ENCODE results near the gene RAB36. TPM values are rescaled to one million over a fixed set of nuclear protein-coding genes. Genes with fewer than 3 reads are reported as not detected.

RAB36 gene
- polyA plus RNA-seq, 3 donors = 0.37 to 0.78 (median 0.49) TPM

GRCh38 chr22:23113847-23114720 is 31.2 kb upstream of the RAB36 start:
- no peak overlapping the region for H3K4me3 Mint-ChIP-seq
- H3K36me3 ChIP-seq (replicated peaks in 1 of 2; ENCODE audit: control insufficient read depth in 1 of 2, insufficient read depth in 2 of 2, low read length in 2 of 2) = no peaks in the 10 kb centered on the region
- no peaks in the 10 kb centered on the region for H3K79me2 ChIP-seq (ENCODE audit: insufficient read depth, low read length)
- intact Hi-C loops (cut with micrococcal nuclease) = no loop called here
- H3K4me2 ChIP-seq (replicated peaks; ENCODE audit: extremely low read depth, low read length, poor library complexity, severe bottlenecking) = no peak overlapping the region
- no peak overlapping the region for H3K27ac ChIP-seq (ENCODE audit: low read depth in 1 of 2, low read length in 2 of 2)
- H3K27me3 Mint-ChIP-seq (ENCODE audit: low read depth in 3 of 3) = peaks cover 0 to 3% (median 2%) of the 10 kb centered on the region in 3 donors
- 92% methylated on average over 15 of the region's 18 CpGs for WGBS (ENCODE audit: insufficient coverage)
- no peaks in the 10 kb centered on the region for H3K4me1 ChIP-seq (ENCODE audit: control insufficient read depth in 1 of 2, insufficient read depth in 2 of 2, low read length in 2 of 2)
- H3K27ac Mint-ChIP-seq = no peak overlapping the region
- H3K9ac ChIP-seq (ENCODE audit: insufficient read depth, low read length, poor library complexity, severe bottlenecking) = no peak overlapping the region
- no peaks in the 10 kb centered on the region for H3K4me1 Mint-ChIP-seq
- H3K36me3 Mint-ChIP-seq = no peaks in the 10 kb centered on the region
- TF ChIP-seq CTCF (IDR thresholded peaks at IDR 0.05) = no peak
- no peak for DNase-seq
- no peaks in the 10 kb centered on the region for H3K9me3 Mint-ChIP-seq
- no peaks in the 10 kb centered on the region for H4K20me1 ChIP-seq (ENCODE audit: insufficient read depth, low read length)
- no peak overlapping the region for H3K4me3 ChIP-seq (replicated peaks in 1 of 3; ENCODE audit: low read depth in 2 of 3, low read length in 3 of 3)
- no peaks in the 10 kb centered on the region for H3K27me3 ChIP-seq (ENCODE audit: control insufficient read depth in 2 of 2, insufficient read depth in 2 of 2, low read length in 2 of 2)
- H2AFZ ChIP-seq (ENCODE audit: insufficient read depth, low read depth, low read length, poor library complexity, severe bottlenecking) = no peak overlapping the region
- H3K9me3 ChIP-seq (replicated peaks in 1 of 2; ENCODE audit: control insufficient read depth in 1 of 2, insufficient read depth in 1 of 2, low read length in 2 of 2) = no peaks in the 10 kb centered on the region

GRCh38 chr22:23114721-23115020 is 30.6 kb upstream of the RAB36 start:
- no peak overlapping the region for H3K9ac ChIP-seq (ENCODE audit: insufficient read depth, low read length, poor library complexity, severe bottlenecking)
- H3K79me2 ChIP-seq (ENCODE audit: insufficient read depth, low read length) = no peaks in the 10 kb centered on the region
- no peaks in the 10 kb centered on the region for H3K4me1 ChIP-seq (ENCODE audit: control insufficient read depth in 1 of 2, insufficient read depth in 2 of 2, low read length in 2 of 2)
- H2AFZ ChIP-seq (ENCODE audit: insufficient read depth, low read depth, low read length, poor library complexity, severe bottlenecking) = no peak overlapping the region
- Mint-ChIP-seq H3K9me3 (no peaks in the 10 kb centered on the region), H3K36me3 (no peaks in the 10 kb centered on the region), H3K27me3 (ENCODE audit: low read depth in 3 of 3) (peaks cover 0 to 4% (median 3%) of the 10 kb centered on the region in 3 donors), H3K27ac (no peak overlapping the region), H3K4me3 (no peak overlapping the region), H3K4me1 (no peaks in the 10 kb centered on the region)
- H3K4me3 ChIP-seq (replicated peaks in 1 of 3; ENCODE audit: low read depth in 2 of 3, low read length in 3 of 3) = no peak overlapping the region
- no peak overlapping the region for H3K4me2 ChIP-seq (replicated peaks; ENCODE audit: extremely low read depth, low read length, poor library complexity, severe bottlenecking)
- no peak for DNase-seq
- H3K36me3 ChIP-seq (replicated peaks in 1 of 2; ENCODE audit: control insufficient read depth in 1 of 2, insufficient read depth in 2 of 2, low read length in 2 of 2) = no peaks in the 10 kb centered on the region
- TF ChIP-seq CTCF (IDR thresholded peaks at IDR 0.05) = no peak
- no peaks in the 10 kb centered on the region for H3K27me3 ChIP-seq (ENCODE audit: control insufficient read depth in 2 of 2, insufficient read depth in 2 of 2, low read length in 2 of 2)
- no peaks in the 10 kb centered on the region for H3K9me3 ChIP-seq (replicated peaks in 1 of 2; ENCODE audit: control insufficient read depth in 1 of 2, insufficient read depth in 1 of 2, low read length in 2 of 2)
- intact Hi-C loops (cut with micrococcal nuclease) = no loop called here
- WGBS (ENCODE audit: insufficient coverage) = no CpG with 5 or more reads among the region's 2 CpGs
- no peak overlapping the region for H3K27ac ChIP-seq (ENCODE audit: low read depth in 1 of 2, low read length in 2 of 2)
- H4K20me1 ChIP-seq (ENCODE audit: insufficient read depth, low read length) = no peaks in the 10 kb centered on the region
